Pancreas (tissue), 10 donors: ENCODE measurements around the gene EDN2. TPM values are rescaled to one million over a fixed set of nuclear protein-coding genes. Genes with fewer than 3 reads are reported as not detected.

Experiments
- ATAC-seq, 4 donors: fragments of 200-7000 bp; cut with Tn5 transposase; one replicate each; pipeline versions ENCODE4 v1.8.0 to v1.9.1; 2020; ENCODE audit warnings: mild to moderate bottlenecking in 4 of 4, moderate library complexity in 4 of 4
- DNase-seq, 6 donors: peaks; one replicate each; pipeline ENCODE4 v3.0.0-alpha.2; 2020
- FAIRE-seq: peaks from 2 replicates; lab custom pipeline; 2012; peaks lifted over from hg19 to GRCh38; lab: Jason Lieb, UNC
- H3K27ac ChIP-seq, 4 donors: fragments of 200-600 bp; sonication (generic); 1 replicate in 3 of 4; 2 replicates in 1 of 4; pipeline versions ENCODE4 v1.5.0 to v1.8.0; 2020
- H3K27me3 ChIP-seq, 4 donors: fragments of 200-600 bp; one replicate each; pipeline ENCODE4 v1.8.0; 2021
- H3K36me3 ChIP-seq, 3 donors: fragments of 200-600 bp; sonication (generic) in 1 of 3; one replicate each; pipeline versions ENCODE4 v1.5.0 to v1.8.0; 2020 to 2021
- H3K4me1 ChIP-seq, 3 donors: fragments of 200-600 bp; one replicate each; pipeline ENCODE4 v1.8.0; 2021
- H3K4me3 ChIP-seq, 4 donors: fragments of 200-600 bp; sonication (generic) in 2 of 4; one replicate each; pipeline versions ENCODE4 v1.5.0 to v1.8.0; 2020 to 2021
- H3K9me3 ChIP-seq, 4 donors: fragments of 200-600 bp; one replicate each; pipeline ENCODE4 v1.8.0; 2021
- CTCF ChIP-seq, 4 donors: fragments of 200-600 bp; sonication (generic) in 3 of 4; IDR thresholded peaks; one replicate each; pipeline versions ENCODE4 v1.5.0 to v1.8.0; 2021; ENCODE audit warnings: antibody characterized with exemption in 4 of 4
- WGBS, 2 donors: extraction: QIAGEN DNeasy Blood & Tissue Kit; methylation state at CpG; one replicate each; pipeline ENCODE4 v1.1.7; 2013; 5-methylcytosine and 5-hydroxymethylcytosine counted together
- intact Hi-C, 3 donors: fragments of 100-400 bp; cut with DNase I; formaldehyde crosslinking; loops; one replicate each; pipeline versions ENCODE4 v1.11.1 to v1.14.2; 2022
- polyA plus RNA-seq, 2 donors: library from polyadenylated mRNA; stranded (reverse); fragments of 200-250 nt; gene quantifications; one replicate each; pipeline ENCODE4 v1.2.3, GENCODE V29; 2013
- total RNA-seq, 6 donors: library from RNA; stranded (reverse); fragmentation: NEBNext Ultra II Directional in 4 of 6; extraction: Animal tissue kit (Norgen Biotek cat#: 25700) in 4 of 6; gene quantifications; one replicate each; pipeline versions ENCODE4 v1.2.1 to v1.2.4, GENCODE V29; 2021 to 2023
- donor health status: healthy with polysubstance abuse.
- donor health status: DM: no; HTN: no; CAD: no; lungs with moderate emphysema.
- donor health status: DM: no; HTN: no; CAD: no.
- donor health status: control.
- donor health status: control.
- donor health status: Bipolar disorder and iron deficiency.
- donor health status: DM: yes; HTN: yes; CAD: no.
- donor health status: DM: no; HTN: no; CAD: no.
- donor health status: DM: no; HTN: no; CAD: no.
- donor health status: DM: yes; HTN: yes; CAD: no.

EDN2 gene
- total and polyA plus RNA-seq, 8 donors, result 1.2 to 8.3 (median 1.8) TPM

GRCh38 chr1:41471658-41472057 lies 12.8 kb downstream of the EDN2 start:
- no peaks in the 10 kb centered on the region for H3K27me3 ChIP-seq
- FAIRE-seq (no peak), ATAC-seq (no peak), DNase-seq (peak in 1 of 6 donors; percentile 14)
- intact Hi-C loops, result no loop called here
- no peak overlapping the region for H3K27ac ChIP-seq
- no peak for TF ChIP-seq CTCF (IDR thresholded peaks at IDR 0.05)
- no peaks in the 10 kb centered on the region for H3K36me3 ChIP-seq
- no peak overlapping the region for H3K4me3 ChIP-seq
- H3K9me3 ChIP-seq, result no peaks in the 10 kb centered on the region
- peaks cover 8 to 35% (median 27%) of the 10 kb centered on the region in 3 donors for H3K4me1 ChIP-seq
- WGBS, 2 donors, result 84 to 93% methylated on average over 6 of the region's 6 CpGs

- H3K4me1 ChIP-seq, result peaks cover 10 to 29% (median 25%) of the 10 kb centered on the region in 3 donors
- H3K4me3 ChIP-seq, result no peak overlapping the region
- DNase-seq (no peak), ATAC-seq (no peak), FAIRE-seq (no peak)
- H3K27me3 ChIP-seq, result no peaks in the 10 kb centered on the region
- H3K9me3 ChIP-seq, result no peaks in the 10 kb centered on the region
- no peak overlapping the region for H3K27ac ChIP-seq
- no peak for TF ChIP-seq CTCF (IDR thresholded peaks at IDR 0.05)
- 71 to 73% methylated on average over 5 of the region's 5 CpGs for WGBS, 2 donors
- intact Hi-C loops, result no loop called here
- no peaks in the 10 kb centered on the region for H3K36me3 ChIP-seq
Measured at GRCh38 chr1:41469706-41470105, 14.8 kb downstream of the EDN2 start.

GRCh38 chr1:41468122-41468762 lies 16.2 kb downstream of the EDN2 start:
- H3K27me3 ChIP-seq, result no peaks in the 10 kb centered on the region
- DNase-seq, result no peak
- 45 to 49% methylated on average over 12 of the region's 12 CpGs for WGBS, 2 donors
- peaks cover 10 to 19% (median 15%) of the 10 kb centered on the region in 3 donors for H3K4me1 ChIP-seq
- no peaks in the 10 kb centered on the region for H3K36me3 ChIP-seq
- no peak for TF ChIP-seq CTCF (IDR thresholded peaks at IDR 0.05)
- H3K27ac ChIP-seq, result peak overlapping the region in 1 of 4 donors; percentile 19
- ATAC-seq, result peak; percentile 23 to 75 (median 63)
- intact Hi-C loops, result no loop called here
- H3K4me3 ChIP-seq, result no peak overlapping the region
- FAIRE-seq, result no peak
- no peaks in the 10 kb centered on the region for H3K9me3 ChIP-seq

GRCh38 chr1:41467673-41468072 lies 16.8 kb downstream of the EDN2 start:
- DNase-seq (no peak), FAIRE-seq (no peak), ATAC-seq (peak in 2 of 4 donors; percentile 32 to 47)
- Histone ChIP-seq H3K27ac (peak overlapping the region in 1 of 4 donors; percentile 19), H3K36me3 (no peaks in the 10 kb centered on the region), H3K27me3 (no peaks in the 10 kb centered on the region), H3K4me1 (peaks cover 10 to 19% (median 15%) of the 10 kb centered on the region in 3 donors), H3K9me3 (no peaks in the 10 kb centered on the region), H3K4me3 (no peak overlapping the region)
- intact Hi-C loops, result no loop called here
- WGBS, 2 donors, result 50 to 59% methylated on average over 4 of the region's 4 CpGs
- TF ChIP-seq CTCF (IDR thresholded peaks at IDR 0.05), result no peak

- peak in 3 of 6 donors; percentile 48 to 71 (median 70) for DNase-seq
- no peaks in the 10 kb centered on the region for H3K27me3 ChIP-seq
- no peak overlapping the region for H3K4me3 ChIP-seq
- FAIRE-seq, result no peak
- peaks cover 10 to 19% (median 15%) of the 10 kb centered on the region in 3 donors for H3K4me1 ChIP-seq
- peak; percentile 65 to 88 (median 79) for ATAC-seq
- no peaks in the 10 kb centered on the region for H3K36me3 ChIP-seq
- H3K9me3 ChIP-seq, result no peaks in the 10 kb centered on the region
- no peak overlapping the region for H3K27ac ChIP-seq
- intact Hi-C loops, result no loop called here
- no peak for TF ChIP-seq CTCF (IDR thresholded peaks at IDR 0.05)
- 34 to 38% methylated on average over 5 of the region's 5 CpGs for WGBS, 2 donors
Measured at GRCh38 chr1:41466146-41466545, 18.3 kb downstream of the EDN2 start.
